PC-3 (cell line): Measurements from ENCODE around the gene VWC2L.

Source experiments
- EZH2 ChIP-seq: fragments of 300-600 bp; sonication (generic); IDR thresholded peaks from one replicate; pipeline ENCODE4 v1.6.1; 2017; ENCODE audit warnings: antibody characterized with exemption, mild to moderate bottlenecking, low read length; ENCODE audit not compliant: unreplicated experiment
- TF ChIP-seq, protein P1 (sequence below): fragments of 300-600 bp; sonication (generic); conservative IDR thresholded peaks from 2 replicates; pipeline ENCODE4 v1.5.1; 2017; ENCODE audit warnings: antibody characterized with exemption, low read depth, mild to moderate bottlenecking, low read length

DNA sequence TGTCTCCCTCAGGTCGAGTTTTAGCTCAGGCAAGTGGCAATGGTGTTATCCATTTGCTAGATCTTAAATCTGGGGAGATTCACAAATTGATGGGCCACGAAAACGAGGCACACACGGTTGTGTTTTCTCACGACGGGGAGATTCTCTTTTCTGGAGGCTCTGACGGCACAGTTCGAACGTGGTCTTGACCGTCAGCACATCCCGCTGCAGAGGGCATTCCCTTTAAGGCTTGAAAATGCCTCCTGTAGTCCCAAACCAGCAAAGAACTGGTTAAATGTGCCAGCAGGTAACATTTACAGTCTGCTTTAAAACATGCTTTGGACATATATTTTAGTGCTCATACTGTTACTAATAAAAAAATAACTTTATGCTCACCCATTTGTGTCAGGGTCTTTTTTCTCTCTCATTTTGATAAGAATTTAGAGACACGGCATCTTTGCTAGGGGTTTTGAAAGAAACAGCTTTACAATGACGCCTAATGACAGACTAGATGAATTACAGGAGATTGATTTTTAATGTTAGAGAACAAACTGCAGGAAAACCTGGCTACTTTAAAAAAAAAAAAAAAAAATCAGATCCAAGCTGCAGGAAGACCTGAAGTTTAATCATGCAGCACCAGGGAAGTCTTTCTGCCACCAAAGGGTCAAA, 602 bp upstream of the VWC2L start:
- TF ChIP-seq, protein P1, sequence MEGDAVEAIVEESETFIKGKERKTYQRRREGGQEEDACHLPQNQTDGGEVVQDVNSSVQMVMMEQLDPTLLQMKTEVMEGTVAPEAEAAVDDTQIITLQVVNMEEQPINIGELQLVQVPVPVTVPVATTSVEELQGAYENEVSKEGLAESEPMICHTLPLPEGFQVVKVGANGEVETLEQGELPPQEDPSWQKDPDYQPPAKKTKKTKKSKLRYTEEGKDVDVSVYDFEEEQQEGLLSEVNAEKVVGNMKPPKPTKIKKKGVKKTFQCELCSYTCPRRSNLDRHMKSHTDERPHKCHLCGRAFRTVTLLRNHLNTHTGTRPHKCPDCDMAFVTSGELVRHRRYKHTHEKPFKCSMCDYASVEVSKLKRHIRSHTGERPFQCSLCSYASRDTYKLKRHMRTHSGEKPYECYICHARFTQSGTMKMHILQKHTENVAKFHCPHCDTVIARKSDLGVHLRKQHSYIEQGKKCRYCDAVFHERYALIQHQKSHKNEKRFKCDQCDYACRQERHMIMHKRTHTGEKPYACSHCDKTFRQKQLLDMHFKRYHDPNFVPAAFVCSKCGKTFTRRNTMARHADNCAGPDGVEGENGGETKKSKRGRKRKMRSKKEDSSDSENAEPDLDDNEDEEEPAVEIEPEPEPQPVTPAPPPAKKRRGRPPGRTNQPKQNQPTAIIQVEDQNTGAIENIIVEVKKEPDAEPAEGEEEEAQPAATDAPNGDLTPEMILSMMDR: peak; percentile 41; the same call in 1 of the 2 replicates
- TF ChIP-seq EZH2: no peak
